C1 segment of cervical spinal cord (tissue), 14 donors: ENCODE measurements around the gene NPRL2.
"Not testable (repeated sequence)": the region's sequence is repeated elsewhere in the genome, so short reads cannot be mapped to it uniquely, and the experiment has no call there.

Experiments used
- DNase-seq, 14 donors: peaks; one replicate each; lab custom pipeline; 2025; lab: John Stamatoyannopoulos, UW

Gene NPRL2

DNA sequence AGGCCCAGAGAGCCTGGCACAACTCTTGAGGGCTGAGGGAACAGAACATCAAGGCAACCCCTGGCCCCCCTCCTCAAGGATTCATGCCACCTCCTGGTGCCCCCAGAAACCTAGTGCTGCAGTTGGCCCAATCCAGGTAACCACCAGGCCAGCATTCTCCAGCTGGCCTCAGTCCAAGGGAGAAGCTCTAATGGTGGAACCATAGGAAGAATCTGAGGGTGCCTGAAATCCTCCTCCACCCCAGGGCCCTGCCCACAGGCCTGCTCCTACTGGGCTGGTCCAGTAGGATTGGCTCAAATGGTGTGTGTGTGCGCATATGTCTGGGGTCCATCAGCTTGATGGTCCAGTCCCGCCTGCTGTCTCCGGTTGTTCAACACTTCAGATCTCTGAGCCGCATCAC is 35.8 kb downstream of the NPRL2 start:
- DNase-seq: no peak

DNA sequence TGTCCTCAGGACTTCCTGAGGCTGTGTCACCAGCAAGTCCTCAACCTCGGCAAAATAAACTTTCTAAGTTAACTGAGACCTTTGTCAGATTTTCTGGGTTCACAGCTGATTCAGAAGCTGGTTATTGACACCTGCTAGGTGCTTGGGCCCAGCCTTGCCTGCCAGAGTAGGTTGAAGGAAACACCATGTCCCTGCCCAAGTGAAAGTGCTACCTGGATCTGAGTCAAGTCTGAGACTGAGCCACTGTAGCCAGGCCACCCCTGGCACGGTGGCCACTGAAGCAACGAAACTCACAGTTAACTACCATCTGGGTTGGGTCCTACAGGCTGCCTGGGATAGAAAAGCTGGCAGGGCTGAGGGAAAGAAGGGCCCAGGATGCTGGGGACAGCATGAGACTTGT is 36.2 kb downstream of the NPRL2 start:
- no peak for DNase-seq

DNA sequence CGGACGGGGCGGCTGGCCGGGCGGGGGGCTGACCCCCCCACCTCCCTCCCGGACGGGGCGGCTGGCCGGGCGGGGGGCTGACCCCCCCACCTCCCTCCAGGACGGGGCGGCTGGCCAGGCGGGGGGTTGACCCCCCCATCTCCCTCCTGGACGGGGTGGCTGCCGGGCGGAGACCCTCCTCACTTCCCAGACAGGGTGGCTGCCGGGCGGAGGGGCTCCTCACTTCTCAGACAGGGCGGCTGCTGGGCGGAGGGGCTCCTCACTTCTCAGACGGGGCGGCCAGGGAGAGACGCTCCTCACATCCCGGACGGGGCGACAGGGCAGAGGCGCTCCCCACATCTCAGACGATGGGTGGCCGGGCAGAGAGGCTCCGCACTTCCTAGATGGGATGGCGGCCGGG is 38.5 kb downstream of the NPRL2 start:
- not testable (repeated sequence) for DNase-seq

DNA sequence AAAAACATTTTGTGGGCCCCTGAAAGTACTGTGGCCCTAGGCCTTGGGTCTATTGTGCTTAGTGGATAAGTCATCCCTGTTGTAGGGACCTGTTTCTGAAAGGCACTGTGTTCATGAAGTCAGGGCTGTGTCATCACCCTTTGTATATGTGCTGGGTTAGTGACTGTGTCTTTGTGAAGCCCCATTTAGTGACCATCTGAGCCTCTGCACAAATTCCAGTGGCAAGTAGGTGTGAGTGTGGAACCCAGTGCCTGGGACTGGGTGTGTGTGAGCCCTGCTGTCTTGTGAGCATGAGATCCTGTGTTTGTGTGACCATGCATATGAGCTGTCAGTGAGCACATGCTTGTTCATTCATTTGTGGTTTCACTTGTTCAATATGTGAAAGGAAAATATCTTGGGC is 46.0 kb downstream of the NPRL2 start:
- no peak for DNase-seq

DNA sequence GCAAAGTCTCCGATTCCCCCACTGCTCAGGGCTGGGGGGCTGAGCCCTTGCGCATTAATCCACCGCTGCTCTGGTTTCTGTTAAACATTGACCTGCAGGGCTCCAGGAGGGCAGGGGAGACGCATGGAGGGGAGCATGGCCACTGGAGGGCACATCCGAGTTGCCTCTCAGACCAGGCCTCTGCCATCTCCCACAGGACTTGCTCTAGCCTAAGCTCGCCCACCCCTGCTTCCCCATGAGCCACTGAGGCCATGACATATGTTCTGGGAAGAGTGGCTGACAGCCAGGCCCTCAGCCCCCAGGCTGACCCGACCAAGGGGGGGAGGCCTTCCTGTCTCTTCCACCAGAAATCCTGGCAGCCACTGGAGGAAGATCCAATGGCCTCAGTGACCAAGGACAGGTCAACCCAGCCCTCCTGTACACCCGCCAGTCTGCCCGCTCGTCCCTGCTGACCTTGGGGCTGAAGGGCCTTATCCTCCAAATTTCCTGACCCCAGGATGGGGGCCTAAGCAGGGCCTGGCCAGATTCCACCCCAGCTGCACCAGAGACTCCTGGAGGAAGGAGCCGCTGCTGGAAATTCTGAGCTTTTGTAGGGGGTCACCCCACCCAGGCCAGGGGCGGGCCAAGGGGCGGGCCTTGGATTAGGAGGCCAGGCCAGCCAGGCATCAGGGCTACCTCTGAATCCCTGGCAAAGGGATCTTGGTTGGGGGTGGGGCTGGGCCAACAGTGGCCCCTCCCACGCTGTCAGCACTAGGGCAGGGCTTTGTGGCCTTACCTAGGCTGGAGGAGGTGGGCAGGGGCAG is 47.4 kb downstream of the NPRL2 start, which contains the start of gene HYAL1:
TSS of gene HYAL1 (minus strand) at position 562 of the 803 bp plus-strand sequence. CDS start 618 bp downstream, outside the sequence.
- no peak for DNase-seq

DNA sequence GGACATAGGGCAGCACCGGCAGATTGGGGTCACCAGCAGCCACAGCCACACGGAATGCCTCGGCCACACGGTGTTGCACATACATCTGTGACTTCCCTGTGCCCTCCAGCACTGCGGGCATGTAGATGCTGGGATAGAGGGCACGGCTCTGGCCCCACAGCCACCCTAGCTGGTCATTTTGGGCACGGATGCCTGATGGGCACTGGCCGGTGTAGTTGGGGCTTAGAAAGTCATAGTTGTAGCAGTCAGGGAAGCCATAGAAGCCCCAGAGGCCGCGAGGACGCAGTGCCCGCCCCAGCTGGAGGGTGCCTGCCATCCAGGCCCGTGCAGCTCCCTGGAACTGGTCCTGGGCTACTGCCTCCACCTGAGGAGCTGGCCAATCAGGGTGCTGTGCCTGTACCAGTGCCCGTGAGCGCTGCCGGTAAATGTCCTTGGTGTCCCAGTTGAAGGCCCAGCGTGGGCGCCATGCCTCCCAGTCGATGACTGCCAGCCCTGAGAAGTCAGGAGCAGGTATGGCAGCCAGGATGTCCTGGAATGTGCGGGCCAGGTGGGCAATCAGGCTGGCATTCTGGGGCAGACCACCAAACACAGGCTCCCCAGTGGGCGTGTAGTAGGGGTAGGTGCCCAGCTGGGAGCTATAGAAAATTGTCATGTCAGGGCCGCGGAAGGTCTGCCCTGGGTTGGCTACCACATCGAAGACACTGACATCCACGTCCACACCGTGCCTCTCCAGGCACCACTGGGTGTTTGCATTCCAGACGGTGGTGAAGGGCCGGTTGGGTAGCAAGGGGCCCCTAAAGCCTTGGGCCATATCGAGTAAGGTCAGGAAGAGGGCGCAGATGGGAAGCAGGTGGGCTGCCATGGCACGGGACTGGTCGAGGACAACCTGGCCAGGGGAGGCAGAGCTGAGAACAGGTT is 48.2 kb downstream of the NPRL2 start:
- DNase-seq: no peak

DNA sequence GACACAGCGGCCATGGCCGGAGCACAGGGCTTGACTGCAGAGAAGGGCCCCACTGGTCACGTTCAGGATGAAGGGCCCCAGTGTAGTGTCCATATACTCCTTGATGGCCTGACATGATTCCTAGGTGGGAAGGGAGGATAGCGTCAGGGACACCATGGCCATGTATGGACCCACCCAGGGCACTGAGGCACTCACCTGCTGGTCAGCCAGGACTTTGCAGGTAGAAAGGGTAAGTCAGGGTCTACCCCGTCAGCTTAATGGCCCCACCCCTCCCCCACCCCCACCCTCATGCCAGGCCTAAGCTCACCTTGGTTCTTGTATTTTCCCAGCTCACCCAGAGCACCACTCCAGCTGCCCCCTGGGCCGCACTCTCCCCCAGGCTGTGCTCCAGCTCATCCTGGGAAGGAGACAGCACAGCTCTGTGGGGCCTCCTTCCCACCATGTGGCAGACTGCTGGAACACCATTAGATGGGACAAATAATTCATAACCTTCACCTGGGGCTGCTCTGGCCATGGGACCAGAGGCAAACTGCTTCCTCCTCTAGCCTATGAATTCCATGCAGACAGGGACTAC is 49.8 kb downstream of the NPRL2 start:
- DNase-seq: no peak

DNA sequence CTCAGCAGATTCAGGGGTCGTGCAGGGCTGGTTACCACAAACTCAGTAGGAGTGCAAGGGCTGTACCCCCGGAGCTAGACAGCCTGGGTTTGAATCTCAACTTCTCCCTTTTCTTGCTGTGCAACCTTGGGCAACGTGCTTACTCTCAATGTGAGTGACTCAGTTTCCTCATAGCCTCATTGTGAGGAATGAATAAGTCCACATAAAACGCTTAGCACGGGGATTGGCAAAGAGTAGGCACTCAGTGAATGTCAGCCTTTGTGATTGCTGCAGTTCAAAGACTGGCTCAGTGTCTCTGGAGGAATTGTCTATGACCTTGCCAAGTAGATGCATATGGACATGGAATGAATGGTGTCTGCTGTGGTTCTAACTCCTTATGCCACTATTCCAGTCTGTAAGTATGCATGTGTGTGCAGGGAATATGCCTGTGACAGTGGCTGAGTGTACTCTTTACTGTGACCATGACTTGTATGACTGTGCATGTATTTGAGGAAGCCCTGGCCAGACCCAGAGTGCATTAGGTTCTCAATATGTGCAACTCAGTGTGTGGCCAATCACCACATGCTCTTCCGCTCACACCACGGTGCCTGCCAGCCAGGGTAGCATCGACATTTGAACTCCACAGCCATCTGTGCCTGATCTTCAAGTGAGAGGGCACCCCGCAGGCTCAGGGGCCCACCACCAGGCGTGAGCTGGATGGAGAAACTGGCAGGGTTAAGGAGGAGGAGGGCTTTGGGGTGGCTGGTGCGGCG is 50.5 kb downstream of the NPRL2 start:
- DNase-seq: peak in 11 of 14 donors; percentile 49 to 81 (median 71)

DNA sequence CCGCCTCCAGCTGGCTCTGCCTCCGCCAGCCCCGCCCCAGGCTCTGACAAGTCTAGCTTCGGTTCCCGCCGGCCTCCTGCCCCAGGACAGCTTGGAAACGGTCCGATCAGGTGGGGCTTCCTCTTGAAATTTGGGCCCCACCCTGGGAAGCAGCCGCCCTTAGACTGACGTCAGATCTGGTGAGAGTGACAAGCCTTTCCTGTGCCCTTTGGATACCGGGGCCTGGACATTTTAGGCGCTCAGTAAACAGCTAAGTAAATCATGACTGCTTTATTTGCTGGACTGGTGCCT is 51.0 kb downstream of the NPRL2 start:
- DNase-seq: no peak

DNA sequence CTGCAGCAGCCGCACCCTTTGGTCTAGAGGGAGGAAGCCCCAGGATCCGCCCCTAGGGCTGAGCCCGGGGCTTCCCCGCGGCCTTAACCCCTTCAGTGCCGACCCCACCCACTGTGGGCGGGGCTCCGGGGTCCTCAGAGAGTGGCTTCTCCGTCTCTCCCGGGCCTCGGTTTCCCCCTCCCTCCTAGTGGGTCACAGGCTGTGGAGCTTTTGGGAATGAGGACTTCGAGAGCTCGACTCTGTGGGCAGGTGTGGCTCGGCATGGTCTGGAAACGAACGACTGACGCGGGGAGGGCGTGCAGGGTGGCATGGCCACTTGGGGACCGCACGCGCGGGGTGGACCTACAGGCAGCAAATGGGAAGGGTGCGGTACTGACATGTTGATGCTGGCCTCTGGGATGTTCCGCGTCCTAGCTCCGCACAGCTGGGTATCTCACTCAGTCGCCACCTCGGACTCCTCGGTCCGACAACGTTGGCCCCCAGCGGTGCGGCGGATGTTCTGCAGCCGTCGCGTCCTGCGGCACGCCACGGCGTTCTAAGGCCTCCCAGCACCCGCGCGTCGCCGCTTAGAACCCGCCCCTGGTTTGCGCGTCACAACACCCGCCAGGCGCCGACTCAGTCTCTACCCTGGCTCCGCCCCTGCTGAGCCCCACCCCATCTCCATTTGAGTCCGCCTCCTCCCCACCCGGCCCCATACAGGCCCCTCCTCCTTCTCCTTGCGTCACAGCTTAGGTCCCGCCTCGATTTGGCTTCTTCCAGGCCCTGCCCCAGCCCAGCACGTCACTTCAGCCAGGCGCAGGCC is 51.5 kb downstream of the NPRL2 start, which contains the start of the genes HYAL3 and NAA80:
TSS of gene HYAL3 (minus strand) at position 570 of the 802 bp plus-strand sequence. CDS start 3,803 bp downstream, outside the sequence.
TSS of gene NAA80 (minus strand) at position 570 of the 802 bp plus-strand sequence. CDS start 1,942 bp downstream, outside the sequence.
- peak; percentile 85 to 100 (median 98) for DNase-seq

DNA sequence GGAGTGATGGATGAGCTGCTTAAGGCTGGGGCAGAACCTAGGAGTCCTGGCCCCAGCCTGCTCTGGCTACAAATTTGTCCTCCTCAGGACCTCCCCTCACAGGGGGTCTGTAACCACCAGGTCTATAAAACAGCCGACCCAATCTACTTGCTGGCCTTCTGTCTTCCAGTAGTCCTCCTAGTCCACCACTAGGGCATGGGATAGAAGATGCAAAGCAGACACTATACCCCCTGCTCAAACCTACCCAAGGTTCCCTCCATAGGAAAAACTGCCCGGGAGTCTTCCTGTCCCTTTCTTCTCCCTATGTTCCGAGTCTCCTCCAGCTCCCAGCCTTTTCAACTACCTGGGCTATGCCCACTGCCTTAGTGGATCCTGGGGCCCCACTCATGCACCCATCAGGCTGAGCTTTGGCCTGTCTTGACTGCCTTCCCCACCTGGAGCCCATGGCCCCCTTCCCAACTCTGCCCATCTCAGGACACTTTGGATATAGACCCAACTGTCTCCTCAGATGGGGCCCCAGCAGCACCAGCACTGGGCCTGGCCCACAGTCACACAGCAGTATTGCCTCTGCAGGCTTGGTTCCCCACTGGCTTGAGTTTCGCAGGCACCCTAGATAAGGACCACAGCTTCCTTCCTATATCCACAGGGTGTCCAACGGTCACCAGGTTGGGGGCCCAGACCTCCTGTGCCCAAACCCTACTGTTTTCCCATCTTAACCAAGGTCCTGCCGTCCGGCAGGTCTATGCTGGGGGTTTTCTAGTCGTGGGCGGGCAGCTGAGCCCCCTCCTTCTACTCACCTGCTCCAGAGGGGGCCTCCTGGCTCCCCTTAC is 52.5 kb downstream of the NPRL2 start:
- no peak for DNase-seq

DNA sequence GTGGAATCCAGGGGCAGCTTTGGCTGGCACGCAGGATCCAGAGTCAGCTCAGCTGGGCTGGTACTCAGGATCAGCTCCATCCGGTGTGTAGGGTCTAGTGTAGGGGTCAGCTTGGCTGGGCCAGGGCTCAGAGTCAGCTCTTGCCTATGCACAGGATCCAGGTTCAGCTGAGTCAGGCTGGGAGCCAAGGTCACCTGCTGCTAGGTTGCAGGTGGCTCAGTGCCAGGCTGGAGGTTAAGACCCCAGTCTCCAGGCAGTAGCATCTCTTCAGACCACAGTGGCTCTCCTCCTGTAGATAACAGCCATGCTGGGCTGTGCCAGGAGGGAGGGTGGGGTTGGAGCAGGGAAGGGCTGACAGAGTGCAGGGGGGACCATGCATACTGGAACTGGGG is 53.2 kb downstream of the NPRL2 start:
- DNase-seq: peak in 1 of 14 donors; percentile 10
